Nephron progenitor cell (in vitro differentiated cells): ENCODE data around the gene SH2D1A.
A peak's percentile ranks its signal among the peaks of the same experiment; 100 is the strongest.

ENCODE experiments used
- DNase-seq: peaks from one replicate; pipeline ENCODE4 v3.0.0; 2021
- H3K27ac Mint-ChIP-seq: 2 replicates; pipeline ENCODE4 v1.8.0; 2021; ENCODE audit warnings: mild to moderate bottlenecking, moderate library complexity, mixed read lengths
- H3K27me3 Mint-ChIP-seq: 2 replicates; pipeline ENCODE4 v1.8.0; 2021; ENCODE audit warnings: mild to moderate bottlenecking, low read depth, mixed read lengths; ENCODE audit not compliant: poor library complexity
- H3K36me3 Mint-ChIP-seq: 2 replicates; pipeline ENCODE4 v1.8.0; 2021; ENCODE audit warnings: low read depth, mixed read lengths
- H3K4me1 Mint-ChIP-seq: 2 replicates; pipeline ENCODE4 v1.8.0; 2021; ENCODE audit warnings: mixed read lengths
- H3K4me3 Mint-ChIP-seq: 2 replicates; pipeline ENCODE4 v1.8.0; 2021; ENCODE audit warnings: mild to moderate bottlenecking, moderate library complexity, mixed read lengths
- H3K9me3 Mint-ChIP-seq: 2 replicates; pipeline ENCODE4 v1.8.0; 2021; ENCODE audit warnings: mild to moderate bottlenecking, moderate library complexity, mixed read lengths
- TF ChIP-seq, protein P1 (sequence below): fragments of 200-600 bp; sonication (generic); IDR thresholded peaks from 2 replicates; pipeline ENCODE4 v1.5.0; 2021; ENCODE audit warnings: antibody characterized with exemption

The SH2D1A gene

DNA sequence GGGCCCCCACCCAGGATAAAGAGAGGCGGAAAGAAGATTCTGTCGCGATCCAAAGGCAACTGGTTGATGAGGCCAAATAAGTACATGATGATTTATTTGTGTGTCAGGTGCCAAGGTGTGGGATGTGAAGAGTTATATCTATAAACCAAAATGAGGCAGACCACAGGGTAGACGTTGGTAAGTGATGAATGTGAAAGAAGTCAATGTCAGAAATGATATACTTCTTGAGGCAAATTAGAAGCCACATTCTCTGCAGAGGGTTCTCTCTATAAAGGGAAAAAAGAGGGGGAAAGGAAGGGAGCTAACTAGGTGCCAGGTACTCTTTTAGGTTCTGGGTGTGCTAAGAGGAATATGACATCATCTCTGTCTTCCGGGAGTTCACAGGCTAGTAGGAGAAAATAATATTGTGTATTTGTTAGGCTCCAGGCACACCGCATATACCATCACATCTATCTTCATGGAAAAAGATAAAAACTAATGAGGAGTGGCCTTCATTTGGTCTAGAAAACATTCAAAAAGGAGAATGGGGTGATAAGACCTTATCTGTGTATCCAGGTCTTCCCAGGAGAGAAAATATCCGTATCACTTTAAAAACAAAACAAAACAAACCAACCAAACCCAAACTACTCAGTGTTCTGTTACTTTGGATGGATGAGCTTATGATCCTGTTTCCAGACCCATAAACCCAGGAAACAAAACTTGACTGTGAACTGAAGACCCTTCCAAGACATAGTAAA lies 4.8 kb upstream of the SH2D1A start:
- TF ChIP-seq, protein P1, sequence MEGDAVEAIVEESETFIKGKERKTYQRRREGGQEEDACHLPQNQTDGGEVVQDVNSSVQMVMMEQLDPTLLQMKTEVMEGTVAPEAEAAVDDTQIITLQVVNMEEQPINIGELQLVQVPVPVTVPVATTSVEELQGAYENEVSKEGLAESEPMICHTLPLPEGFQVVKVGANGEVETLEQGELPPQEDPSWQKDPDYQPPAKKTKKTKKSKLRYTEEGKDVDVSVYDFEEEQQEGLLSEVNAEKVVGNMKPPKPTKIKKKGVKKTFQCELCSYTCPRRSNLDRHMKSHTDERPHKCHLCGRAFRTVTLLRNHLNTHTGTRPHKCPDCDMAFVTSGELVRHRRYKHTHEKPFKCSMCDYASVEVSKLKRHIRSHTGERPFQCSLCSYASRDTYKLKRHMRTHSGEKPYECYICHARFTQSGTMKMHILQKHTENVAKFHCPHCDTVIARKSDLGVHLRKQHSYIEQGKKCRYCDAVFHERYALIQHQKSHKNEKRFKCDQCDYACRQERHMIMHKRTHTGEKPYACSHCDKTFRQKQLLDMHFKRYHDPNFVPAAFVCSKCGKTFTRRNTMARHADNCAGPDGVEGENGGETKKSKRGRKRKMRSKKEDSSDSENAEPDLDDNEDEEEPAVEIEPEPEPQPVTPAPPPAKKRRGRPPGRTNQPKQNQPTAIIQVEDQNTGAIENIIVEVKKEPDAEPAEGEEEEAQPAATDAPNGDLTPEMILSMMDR: no peak
- no peak for DNase-seq
- no peaks in the 10 kb centered on the region for H3K36me3 Mint-ChIP-seq
- peaks cover 4% of the 10 kb centered on the region for H3K4me1 Mint-ChIP-seq
- H3K9me3 Mint-ChIP-seq: no peaks in the 10 kb centered on the region
- H3K27me3 Mint-ChIP-seq: no peaks in the 10 kb centered on the region
- H3K27ac Mint-ChIP-seq: no peak overlapping the region
- H3K4me3 Mint-ChIP-seq: no peak overlapping the region

DNA sequence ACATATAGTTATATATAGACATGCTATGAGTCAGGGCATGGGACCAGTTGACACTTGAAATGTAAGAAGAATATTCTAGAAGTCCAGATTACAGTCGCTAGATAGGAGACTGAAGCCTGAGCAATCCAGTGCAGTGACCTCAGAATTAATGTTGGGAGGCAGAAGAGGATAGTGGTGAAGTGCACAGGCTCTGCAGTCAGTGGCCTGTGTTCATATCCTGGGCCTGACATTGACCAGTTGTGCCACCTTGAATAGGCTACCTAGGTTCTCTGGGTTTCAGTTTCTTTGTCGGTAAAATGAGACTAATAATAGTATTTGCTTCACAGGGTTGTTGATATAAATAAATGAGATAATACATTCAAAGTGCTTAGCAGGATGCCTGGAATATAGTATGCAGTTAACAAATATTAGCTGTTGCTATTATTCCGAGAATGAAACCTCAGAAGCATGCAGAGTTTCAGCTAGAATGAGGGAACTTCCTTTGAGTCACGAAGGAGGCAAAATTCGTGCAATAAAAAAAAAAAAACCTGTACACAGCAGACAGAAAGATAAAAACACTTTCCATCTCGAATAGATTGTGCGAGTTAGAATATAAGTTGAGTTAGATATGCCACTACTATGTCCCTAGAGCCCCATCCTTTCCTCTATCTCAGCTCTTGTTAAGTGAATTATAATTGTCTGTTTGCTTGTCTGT lies 4.0 kb upstream of the SH2D1A start:
- Mint-ChIP-seq H3K27ac (no peak overlapping the region), H3K27me3 (no peaks in the 10 kb centered on the region), H3K36me3 (no peaks in the 10 kb centered on the region), H3K4me3 (no peak overlapping the region), H3K9me3 (no peaks in the 10 kb centered on the region), H3K4me1 (peaks cover 4% of the 10 kb centered on the region)
- TF ChIP-seq, protein P1: no peak
- no peak for DNase-seq

DNA sequence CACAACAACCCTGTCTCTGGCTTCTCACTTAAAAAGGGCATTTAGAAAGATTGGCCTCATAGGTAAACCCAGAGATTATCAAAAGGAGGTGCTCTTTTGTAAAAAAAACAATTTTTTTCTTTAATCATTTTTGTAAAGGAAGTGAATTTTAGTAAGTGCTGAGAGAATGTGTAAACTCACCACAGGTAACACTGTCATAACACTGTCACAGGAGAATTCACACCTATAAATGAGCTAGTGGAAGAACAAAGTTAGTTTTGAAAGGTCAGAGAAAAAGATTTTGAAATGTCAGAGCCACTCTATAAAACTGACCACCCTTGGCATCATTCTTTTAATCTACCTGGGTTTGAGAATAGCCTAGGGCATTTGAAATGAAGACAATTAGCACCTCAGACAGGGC lies 3.3 kb upstream of the SH2D1A start:
- Mint-ChIP-seq H3K27ac (no peak overlapping the region), H3K4me3 (no peak overlapping the region)
- TF ChIP-seq, protein P1: no peak

DNA sequence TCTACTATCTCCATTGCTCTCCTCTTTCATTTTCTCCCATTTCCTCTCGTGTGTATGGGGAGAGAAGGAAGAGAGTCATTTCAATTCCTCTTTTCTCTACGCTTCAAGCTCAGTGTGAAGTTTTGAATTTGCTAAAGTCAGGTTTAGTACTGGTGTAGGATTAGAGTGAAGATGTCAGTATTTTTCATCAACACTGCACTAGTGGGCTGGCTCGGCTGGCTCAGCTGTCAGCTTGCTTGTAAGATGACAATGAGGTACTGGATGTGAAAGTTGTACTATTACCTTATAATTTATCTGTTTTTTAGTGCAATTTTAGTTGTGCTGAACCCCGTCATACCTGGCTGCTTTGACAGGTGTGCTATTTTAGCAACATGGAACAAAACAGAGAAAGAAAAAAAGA lies 2.1 kb upstream of the SH2D1A start:
- Mint-ChIP-seq H3K36me3 (no peaks in the 10 kb centered on the region), H3K9me3 (no peaks in the 10 kb centered on the region), H3K4me1 (peaks cover 15% of the 10 kb centered on the region), H3K27me3 (no peaks in the 10 kb centered on the region), H3K27ac (peak overlapping the region; percentile 26), H3K4me3 (no peak overlapping the region)
- no peak for DNase-seq
- TF ChIP-seq, protein P1: no peak

More for the DNA sequence above, 3.3 kb upstream of the SH2D1A start:
- H3K9me3 Mint-ChIP-seq: no peaks in the 10 kb centered on the region
- peaks cover 9% of the 10 kb centered on the region for H3K4me1 Mint-ChIP-seq
- no peak for DNase-seq
- no peaks in the 10 kb centered on the region for H3K27me3 Mint-ChIP-seq
- no peaks in the 10 kb centered on the region for H3K36me3 Mint-ChIP-seq

DNA sequence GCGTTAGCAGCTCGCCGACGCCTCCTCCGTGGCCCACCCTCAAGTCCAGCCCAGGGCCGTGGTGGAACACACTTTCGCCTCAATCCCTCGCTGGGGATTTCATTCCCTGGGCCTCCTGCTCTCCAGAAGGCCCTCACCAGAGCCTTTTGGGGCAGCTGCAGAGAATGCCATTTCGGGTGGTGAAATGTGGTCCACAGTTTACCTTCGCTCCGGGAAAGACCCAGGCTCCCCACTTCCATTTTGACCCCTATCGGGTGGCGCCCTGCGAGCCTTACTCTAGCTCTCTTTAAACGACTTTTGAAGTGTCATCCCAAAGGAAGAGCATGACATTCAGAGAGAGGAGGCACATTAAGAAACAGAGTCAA lies 496 bp downstream of the SH2D1A start:
- TF ChIP-seq, protein P1: no peak
- no peaks in the 10 kb centered on the region for H3K27me3 Mint-ChIP-seq
- H3K27ac Mint-ChIP-seq: no peak overlapping the region
- DNase-seq: no peak
- H3K4me1 Mint-ChIP-seq: peaks cover 15% of the 10 kb centered on the region
- no peaks in the 10 kb centered on the region for H3K36me3 Mint-ChIP-seq
- no peaks in the 10 kb centered on the region for H3K9me3 Mint-ChIP-seq
- H3K4me3 Mint-ChIP-seq: no peak overlapping the region

DNA sequence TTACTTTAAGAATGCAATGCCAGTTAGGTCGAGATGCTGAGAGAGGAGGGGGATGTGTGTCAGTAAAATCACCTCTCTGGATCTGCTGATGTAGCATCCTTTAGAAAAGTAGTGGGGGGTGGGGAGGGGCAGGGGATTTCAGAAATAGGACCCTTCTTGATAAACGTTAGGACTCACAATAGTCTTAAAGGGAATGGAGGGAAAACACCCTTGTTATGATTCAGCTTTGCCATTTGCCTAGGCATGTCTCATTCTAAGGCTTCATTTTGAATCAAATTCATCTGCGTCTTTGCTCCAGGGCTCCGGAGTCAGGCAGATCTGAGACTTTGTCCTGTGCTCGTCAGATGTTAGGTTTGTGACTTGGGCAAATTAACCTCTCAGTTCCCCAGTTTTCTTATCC lies 879 bp downstream of the SH2D1A start:
- Mint-ChIP-seq H3K27me3 (no peaks in the 10 kb centered on the region), H3K4me1 (peaks cover 15% of the 10 kb centered on the region), H3K4me3 (no peak overlapping the region), H3K9me3 (no peaks in the 10 kb centered on the region), H3K27ac (no peak overlapping the region), H3K36me3 (no peaks in the 10 kb centered on the region)
- TF ChIP-seq, protein P1: no peak
- DNase-seq: no peak
